ENCODE data around the gene ZNF502.

The ZNF502 gene

GRCh38 chr3:44761101-44761423, 48.6 kb downstream of the ZNF502 start:
- no peak for TF ChIP-seq CTCF (IDR thresholded peaks at IDR 0.05)

GRCh38 chr3:44761424-44762169, 49.1 kb downstream of the ZNF502 start, which contains the start of the genes KIAA1143 and KIF15:
Gene KIAA1143 (minus strand): TSS chr3:44761619. CDS start chr3:44761602, 17 bp downstream.
Gene KIF15 (plus strand): TSS chr3:44761794. CDS start chr3:44761866, 72 bp downstream.
- TF ChIP-seq CTCF (IDR thresholded peaks at IDR 0.05), result peak; percentile 14; the same call in 1 of the 2 replicates

GRCh38 chr3:44762170-44762677, 49.8 kb downstream of the ZNF502 start:
- TF ChIP-seq CTCF (IDR thresholded peaks at IDR 0.05), result no peak

GRCh38 chr3:44762690-44763089, 50.2 kb downstream of the ZNF502 start:
- no peak for TF ChIP-seq CTCF (IDR thresholded peaks at IDR 0.05)

- no peak for TF ChIP-seq CTCF (IDR thresholded peaks at IDR 0.05)
Observed at GRCh38 chr3:44764248-44764647, 51.8 kb downstream of the ZNF502 start.

GRCh38 chr3:44771424-44772098, 59.1 kb downstream of the ZNF502 start:
- TF ChIP-seq CTCF (IDR thresholded peaks at IDR 0.05), result no peak

GRCh38 chr3:44772099-44772442, 59.6 kb downstream of the ZNF502 start:
- no peak for TF ChIP-seq CTCF (IDR thresholded peaks at IDR 0.05)
